DMS114 treated with DMSO at 0.1 percent for 48 hours (cell line): ENCODE data around the gene GPC3.
"Not testable (repeated sequence)": the region's sequence is repeated elsewhere in the genome, so short reads cannot be mapped to it uniquely, and the experiment has no call there.

Experiments
- DNase-seq: peaks from one replicate; lab custom pipeline; 2025; ENCODE audit not compliant: unreplicated experiment; lab: John Stamatoyannopoulos, UW

The GPC3 gene

DNA sequence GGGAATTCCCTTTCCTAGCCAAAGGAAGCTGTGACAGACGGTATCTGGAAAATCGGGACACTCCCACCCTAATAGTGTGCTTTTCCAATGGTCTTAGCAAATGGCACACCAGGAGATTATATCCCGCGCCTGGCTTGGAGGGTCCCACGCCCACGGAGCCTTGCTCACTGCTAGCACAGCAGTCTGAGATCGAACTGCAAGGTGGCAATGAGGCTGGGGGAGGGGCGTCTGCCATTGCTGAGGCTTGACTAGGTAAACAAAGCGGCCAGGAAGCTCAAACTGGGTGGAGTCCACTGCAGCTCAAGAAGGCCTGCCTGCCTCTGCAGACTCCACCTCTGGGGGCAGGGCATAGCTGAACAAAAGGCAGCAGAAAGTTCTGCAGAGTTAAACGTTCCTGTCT lies 364.0 kb downstream of the GPC3 start:
- not testable (repeated sequence) for DNase-seq

DNA sequence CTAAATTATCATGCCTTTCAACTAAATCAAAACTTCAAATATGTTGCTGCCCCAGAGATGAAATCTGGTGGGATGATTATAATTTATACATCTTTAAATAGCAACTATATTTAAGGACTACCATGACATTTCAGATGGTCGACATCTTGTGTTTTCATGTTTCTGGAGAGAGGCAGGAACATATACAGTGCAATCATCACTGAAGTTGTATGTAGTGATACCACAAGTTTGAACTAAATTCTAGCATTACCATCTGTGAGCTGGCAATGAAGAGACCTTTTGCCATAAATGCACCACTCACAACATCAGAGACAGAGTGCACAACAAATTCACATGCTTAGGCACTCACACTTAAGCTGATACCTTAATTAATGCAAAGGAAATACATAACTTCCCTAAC lies 373.7 kb downstream of the GPC3 start:
- DNase-seq: no peak

DNA sequence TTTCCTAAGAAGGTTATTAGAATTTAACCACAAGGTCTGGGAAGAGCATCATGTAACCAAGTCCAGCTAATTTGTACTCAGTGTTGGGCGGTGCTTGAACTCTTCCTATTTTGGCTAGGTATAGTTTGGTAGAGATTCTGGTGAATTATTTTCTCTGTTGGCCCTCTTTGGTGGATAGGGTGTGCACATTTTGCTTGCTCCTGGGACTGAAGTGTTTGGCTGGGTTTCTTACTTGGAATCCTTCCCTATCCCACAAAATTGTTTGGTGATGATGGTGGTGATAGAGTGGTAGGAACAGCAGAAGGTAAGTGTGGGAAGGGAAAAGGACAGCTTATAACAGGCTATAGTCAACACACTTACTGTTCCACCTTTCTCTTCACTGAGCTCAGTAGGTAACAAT lies 375.3 kb downstream of the GPC3 start:
- DNase-seq: no peak

DNA sequence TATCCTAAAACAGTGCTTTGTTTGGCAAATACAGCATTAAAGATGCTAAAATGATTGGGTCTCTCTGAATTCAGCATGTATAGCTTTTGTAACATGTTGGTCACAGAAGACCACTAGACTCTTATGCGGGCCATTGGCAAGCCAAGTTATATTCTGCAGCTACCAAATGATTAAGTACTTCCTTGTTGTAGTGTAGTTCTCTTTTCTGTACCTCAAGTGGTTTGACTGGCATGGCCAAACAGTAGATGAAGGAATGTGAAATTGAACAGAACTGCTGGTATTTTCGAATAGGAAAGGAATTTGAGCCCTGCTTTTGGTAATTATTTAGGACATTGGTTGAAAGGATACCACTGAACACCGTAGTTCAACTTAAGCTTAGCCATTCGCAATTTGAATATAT lies 376.2 kb downstream of the GPC3 start:
- DNase-seq: no peak

DNA sequence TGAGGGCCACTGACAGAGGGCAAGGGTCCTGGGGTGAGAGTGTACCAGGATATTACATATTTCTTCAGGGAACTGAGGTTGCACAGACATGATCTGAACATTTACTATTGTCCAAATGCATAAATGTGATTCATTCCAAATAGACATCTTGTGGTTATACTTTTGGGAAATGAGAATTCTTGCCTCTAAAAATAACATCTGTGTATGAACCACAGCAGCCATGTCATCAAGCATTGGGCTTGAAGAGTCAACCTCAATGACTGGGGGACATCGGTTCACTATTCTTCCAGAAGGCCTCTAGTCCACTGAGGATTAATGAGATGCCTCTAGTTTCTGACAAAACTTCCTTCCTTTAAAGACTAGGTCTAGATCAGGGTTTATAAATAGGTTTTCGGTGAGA lies 377.0 kb downstream of the GPC3 start:
- DNase-seq: no peak

DNA sequence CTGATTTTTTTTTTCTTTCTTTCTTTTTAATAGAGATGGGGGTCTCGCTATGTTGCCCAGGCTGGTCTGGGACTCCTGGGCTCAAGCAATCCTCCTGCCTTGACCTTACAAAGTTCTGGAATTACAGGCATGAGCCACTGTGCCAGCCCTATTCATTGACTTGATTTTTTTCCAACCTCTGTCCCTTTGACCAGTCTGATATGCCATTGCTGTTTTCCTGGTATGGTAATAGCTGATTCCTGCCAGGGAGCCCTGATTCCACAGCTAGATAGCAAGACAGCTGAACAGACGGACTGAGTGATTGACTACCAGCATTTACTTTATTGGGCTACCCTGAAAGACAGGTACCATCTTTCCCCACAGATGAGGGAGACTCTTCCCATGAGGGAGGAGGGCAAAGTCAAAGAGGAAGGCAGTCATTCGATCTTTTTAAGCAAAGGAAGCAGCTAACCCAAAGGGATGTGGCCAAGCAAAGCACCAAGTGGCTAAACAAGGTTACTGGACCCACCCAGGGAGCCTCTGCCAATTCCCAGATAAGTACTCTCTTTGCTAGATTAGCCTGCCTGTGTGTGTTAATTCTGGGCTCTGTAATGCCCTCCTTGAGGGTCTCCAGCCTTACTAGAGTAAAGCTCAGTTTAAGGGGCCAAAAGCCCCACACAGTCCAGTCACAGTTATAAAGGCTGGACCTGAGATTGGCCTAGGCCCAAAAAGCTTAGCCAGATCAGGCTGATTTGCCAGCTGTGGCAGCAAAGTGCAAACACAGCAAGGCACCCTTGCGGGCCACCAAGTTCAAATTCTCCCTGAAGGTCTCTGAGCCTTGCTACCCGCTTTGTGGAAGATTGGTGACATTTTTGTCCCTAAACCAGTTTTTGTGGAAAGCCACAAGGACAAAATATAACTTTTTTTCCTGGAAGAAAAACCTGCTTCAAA lies 377.7 kb downstream of the GPC3 start:
- no peak for DNase-seq

DNA sequence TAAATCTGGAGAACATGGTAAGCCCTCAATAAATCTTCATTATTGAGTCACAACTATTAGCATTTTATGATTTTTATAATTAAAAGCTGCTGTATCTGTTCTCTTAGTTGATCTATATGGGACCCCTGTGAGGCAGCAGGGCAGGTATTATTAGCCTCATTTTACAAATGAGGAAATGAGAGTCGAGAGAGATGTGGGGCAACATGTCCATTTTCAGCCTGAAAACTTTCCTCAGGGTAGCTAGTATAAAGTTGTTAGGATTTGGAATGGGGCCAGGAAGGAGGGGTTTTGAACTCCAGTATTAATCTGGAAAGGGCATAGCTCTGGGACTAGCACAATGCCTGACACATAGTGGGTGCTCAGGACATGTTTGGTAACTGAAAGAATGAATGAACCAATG lies 378.4 kb downstream of the GPC3 start:
- no peak for DNase-seq

DNA sequence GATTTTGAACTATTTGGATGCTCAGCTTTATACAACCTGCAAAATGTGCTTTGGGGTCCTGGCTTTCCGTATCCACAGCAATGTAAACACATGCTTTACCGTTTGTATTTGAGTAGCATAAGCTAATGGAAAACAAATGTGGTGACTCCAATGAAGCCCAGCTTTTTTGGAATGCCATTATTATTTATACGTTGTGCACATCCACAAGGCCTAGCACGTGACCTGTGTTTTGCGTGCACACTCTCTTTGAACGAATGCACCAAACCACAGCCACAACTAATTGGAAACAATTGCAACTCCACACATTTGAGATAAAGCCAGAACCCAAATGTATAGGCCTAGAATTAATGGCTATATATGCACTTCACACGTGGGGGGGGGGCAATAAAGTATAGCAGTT lies 380.6 kb downstream of the GPC3 start:
- no peak for DNase-seq

DNA sequence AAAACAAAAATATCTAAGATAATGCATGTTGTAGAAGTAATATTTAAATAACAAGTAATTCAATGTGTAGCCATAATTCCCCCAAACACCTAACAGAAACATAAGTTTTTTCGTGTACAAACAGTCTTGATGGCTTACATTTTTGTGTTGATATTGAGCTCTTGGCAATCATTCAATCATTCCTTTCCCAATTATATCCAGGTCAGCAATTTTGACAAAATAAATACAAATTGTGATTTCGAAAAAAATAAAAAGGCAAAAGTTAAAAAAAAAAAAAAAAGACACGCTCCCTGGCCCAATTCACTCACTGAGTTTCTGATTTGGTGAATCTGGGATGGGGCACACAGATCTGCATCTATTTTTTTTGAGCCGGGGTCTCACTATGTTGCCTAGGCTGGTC lies 382.5 kb downstream of the GPC3 start:
- no peak for DNase-seq

DNA sequence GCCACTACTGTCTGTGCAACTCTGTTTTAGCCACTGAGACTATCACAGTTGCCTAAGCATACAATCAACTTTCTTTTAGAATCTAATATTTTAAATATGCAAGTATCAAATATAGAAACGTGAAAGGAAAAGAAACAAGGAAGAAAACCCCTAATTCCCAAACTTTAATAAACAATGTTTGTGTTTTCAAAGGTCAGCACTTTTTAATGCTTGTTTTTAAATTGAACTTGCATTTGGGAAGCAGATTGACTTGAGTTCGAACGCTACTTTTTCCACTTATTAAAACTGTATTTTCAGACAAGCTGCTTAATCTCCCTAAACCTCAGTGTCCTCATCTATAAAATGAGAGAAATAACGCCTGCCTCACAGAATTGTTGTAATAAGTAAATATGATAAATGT lies 384.3 kb downstream of the GPC3 start:
- DNase-seq: no peak

DNA sequence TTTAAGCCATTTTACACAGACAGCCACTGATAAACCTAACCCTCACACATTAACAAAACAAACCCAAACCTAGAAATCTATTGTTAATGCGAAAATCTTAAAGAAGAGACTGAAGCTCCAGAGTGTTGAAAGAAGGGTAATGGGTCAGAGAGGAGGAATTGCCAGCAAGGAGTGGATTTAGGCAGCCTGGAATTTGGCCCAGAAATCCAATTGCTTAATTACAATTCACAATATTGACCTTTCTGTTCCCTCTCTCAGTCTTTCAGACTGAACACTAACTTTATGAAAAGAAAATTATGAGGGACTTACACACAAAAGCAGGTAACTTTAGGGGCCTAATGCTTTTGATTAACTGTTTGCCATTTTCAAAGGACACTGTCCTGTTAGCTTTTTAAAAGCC lies 384.9 kb downstream of the GPC3 start:
- DNase-seq: no peak

DNA sequence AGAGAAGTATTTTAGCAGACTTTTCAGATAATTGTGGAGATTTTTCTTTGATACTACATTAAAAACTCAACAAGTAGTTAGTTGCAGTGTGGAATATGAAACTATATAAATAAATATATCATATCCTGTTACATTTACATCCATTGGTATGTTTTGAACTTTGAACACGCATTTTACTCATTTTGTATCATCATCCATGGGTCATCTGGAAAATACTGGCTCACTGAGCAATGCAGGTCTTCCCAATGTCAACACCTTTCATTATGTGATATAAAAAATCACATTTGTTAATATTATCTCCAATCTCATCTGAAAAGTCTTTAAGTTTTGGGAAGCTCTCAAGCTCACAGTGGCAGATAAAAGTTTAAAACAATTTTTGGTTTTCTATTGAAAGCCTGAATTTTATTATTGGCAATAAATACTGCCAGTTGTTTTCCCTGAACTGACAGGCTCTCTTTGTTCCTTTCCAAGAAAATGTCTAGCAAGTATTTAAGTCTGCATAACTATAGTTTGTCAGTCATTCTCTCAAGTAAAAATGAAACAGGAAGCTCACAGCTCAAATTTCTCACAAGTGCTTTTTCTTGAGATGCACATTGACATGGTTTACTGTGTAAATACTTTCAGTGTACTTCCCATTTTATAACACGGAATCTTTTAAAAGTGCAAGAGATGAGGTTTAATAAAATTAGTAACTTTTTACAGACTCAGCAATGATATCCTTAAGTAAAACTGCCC lies 386.6 kb downstream of the GPC3 start:
- no peak for DNase-seq

DNA sequence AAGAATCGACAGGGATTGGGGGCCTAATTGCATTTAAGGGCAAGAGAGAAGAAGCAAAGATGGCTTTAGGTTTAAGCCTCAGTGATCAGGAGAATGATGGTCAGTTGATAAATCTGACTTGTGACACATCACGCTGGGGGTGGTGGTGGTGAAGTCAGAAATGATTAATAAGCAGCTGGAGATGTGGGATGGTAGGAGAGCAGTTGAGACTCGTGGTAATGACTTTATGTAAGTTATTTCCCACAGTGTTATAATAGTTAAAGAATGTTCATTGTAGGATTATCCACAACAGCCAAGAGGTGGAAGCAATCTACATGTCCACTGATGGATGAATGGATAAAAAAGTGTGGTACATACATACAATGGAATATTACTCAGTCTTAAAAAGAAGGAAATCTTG lies 391.2 kb downstream of the GPC3 start:
- no peak for DNase-seq

DNA sequence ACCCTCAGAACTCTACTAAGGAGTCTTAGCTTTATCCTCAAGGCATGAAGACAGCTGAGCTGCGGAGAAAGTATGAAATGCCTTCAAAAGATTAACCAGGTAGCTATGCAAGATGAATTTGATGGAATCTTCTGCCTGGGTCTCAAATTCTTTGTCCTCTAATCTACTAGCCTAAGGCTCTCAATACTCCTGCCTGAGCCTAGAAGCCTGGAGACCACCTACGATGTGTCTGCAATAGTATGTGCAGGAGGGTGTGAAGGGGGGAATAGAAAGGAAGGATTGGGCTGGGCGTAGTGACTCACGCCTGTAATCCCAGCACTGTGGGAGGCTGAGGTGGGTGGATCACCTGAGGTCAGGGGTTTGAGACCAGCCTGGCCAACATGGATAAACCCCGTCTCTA lies 391.9 kb downstream of the GPC3 start:
- no peak for DNase-seq

DNA sequence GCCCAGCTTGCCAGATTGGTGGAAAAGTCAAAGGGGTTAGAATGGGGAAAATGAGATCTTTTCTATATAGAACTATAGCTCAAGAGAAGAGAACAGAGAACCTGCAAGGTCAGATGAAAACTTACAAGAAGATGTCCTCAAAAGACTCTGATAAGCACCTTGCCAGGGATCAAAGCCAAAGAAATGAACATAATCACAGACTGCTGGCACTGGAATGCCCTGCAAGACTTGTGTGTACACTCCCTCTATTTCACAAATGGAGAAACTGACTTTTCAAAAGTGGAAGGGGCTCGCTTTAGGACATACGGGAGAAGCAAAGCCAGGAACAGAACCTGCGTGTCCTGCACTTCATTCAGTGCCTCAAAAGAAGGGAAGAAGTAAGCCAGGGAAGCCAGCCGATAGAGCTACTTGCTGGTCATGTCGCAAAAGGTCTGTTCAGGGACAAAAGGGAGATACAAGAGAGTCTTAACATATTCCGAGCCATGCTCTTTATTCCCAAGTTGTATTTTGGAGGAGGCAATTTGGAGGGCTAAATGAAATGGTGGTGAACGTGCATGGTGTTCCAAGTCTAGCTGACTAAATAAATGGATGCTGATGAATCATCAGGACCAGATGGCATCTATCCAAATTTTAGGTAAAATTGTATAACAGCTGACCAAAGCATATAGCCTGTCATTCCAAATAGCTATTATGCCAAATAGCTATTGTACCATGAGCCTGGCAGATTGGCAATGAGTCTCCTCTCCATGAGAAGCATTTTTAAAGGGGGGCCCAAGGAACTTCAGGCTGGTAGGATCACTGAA lies 394.5 kb downstream of the GPC3 start:
- no peak for DNase-seq

DNA sequence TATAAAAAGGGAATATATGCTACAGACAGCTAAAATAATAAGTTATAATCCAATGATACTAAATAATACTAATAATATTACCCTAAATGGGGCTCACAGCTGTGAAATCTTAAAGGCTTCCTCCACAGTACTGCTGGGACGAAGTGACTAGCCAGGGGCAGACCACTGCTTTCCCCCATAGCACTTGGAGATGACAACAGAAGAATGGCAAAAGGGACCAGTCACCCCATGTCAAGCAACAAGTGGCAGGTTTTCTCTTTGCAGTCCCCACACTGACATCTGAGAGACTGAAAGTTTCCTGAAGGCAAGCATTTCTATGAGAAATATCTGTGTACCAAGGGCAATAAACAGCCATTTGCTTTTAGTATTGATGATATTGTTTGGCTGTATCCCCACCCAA lies 396.6 kb downstream of the GPC3 start:
- no peak for DNase-seq

DNA sequence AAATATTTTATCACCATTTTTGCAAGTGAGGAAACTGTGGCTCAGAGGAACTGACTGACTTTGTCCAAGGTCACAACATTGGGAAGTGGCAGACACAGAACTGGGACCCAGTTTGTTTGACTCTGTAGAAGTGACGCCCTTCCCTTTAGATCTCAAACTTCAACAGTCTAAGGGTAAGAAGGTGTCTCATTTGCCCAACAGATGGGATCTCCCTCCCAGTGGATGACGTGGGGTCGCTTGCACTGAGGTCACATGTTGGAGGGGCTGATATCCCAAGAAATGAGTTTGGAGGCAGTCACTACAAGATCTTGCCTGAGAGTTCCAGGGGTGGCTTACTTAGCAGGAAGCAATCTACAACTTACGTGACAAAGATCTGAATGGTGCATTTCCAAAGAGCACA lies 397.6 kb downstream of the GPC3 start:
- DNase-seq: no peak

DNA sequence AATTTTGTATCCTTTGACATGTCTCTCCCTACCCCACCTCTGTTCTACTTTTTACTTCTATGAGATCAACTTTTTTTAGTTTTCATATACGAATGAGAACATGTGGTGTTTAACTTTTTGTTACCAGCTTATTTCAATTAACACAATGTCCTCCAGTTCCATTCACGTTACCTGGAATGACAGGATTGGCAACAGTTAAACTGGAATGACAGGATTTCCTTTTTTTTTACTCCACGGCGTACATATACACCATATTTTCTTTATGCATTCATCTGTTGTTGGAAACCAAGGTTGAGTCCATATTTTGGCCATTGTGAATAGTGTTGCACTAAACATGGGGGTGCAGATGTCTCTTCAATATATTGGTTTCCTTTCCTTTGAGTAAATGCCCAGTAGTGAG lies 398.3 kb downstream of the GPC3 start:
- DNase-seq: no peak

DNA sequence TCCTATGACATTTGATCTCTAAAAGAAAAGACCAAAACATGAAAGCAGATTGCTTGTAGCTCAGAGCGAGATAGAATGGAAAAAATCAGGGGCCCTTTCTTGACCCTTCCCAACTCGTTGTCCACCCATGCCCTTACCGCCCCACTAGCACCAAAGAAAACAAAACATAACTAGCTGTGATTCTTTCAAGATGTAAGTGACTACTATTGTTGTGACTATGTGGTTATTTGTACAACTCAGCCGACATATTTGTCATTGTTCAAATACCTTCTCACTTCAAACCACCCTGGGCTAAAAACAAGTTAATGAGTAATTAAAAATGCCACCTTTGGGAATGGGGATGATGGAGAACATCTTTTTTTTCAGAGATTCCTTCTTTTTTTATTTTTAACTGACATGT lies 399.0 kb downstream of the GPC3 start:
- no peak for DNase-seq

DNA sequence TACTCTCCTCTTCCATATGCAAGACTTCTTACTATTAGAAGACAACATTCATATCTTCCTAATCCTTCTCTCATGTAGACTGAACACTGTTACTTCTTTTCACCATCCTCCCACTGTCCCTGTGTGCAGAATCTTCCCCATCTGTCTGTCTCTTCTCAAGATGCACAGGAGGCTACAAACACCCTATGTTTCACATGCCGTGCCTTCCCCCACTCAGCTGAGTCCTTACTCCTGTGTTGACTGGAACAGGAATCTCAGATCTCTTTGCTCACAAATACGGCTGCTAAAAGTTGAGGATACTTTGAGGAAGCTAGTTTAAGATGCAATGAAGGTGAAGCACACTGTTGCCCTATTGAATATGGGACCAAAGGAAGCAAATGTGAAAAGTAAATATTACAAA lies 401.6 kb downstream of the GPC3 start:
- no peak for DNase-seq

DNA sequence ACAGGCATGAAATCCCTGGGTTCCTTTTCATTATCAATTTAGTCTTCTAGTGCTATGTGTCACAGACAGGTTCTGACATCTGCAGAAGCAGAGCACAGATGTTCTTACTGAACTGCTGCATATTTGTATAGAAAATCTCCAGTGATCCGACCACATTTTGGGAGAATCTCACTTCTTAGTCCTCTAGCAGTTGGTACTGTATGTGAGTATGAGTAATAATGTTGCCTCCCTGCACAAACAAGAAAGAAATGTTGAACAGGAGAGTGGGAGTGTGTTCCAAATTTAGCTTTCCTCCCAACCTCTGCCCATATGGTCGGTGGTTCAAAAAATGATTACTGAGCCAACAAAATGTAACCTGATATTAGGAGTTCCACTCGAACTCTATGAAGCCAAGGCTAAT lies 404.8 kb downstream of the GPC3 start:
- DNase-seq: no peak

DNA sequence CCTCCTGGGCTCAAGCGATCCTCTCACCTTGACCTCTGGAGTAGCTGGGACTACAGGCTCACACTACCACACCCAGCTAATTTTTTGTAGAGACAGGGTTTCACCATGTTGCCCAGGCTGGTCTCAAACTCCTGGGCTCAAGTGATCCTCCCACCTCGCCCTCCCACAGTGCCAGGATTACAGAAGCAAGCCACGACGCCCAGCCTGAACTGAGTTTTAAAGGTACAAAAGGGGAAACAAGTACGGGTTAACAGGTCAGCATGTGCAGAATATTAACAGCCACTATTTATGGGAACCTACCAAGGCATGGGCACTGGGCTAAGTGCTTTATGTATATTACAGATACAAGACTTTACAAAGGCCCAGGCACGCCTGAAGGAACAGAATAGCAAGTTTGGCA lies 405.8 kb downstream of the GPC3 start:
- no peak for DNase-seq
